ENCODE data around the gene COLGALT1.

Gene COLGALT1

DNA sequence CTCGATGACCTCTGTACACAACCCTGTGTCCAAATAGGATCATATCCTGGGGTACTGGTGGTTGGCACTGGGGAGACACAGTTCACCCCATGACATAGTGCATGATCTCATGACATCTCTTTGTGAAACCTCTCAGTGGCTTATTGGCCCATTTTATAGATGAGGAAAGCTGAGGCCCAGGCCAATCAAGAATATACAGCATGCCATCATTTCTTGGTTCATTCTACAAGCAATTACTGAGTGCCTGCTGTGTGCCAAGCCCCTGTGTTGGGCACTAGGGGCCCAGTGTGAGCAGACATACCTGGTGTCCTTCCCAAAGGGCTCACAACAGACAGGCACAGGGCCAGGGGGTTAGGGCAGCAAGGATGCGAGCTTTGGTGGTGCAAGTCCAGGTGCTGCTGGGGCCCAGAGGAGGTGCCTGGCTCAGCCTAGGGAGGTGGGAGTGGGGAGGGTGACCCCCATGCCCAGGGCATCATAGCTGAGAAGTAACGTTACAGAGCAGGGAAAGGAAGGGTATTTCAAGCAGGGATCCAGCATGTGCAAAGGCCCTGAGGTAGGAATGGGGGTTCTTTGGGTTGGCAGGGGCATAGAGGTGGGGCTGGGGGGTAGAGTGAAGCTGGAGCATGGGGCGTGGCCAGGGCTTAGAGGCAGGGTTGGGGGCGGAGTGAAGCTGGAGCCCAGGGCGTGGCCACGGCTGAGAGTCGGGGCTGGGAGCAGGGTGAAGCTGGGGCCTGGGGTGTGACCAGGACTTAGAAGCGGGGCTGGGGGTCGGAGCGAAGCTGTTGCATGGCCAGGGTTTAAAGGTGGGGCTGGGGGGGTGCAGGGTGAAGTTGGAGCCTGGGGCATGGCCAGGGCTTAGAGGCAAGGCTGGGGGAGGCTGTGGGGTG lies 20.7 kb downstream of the COLGALT1 start:
- TF ChIP-seq, protein P1, sequence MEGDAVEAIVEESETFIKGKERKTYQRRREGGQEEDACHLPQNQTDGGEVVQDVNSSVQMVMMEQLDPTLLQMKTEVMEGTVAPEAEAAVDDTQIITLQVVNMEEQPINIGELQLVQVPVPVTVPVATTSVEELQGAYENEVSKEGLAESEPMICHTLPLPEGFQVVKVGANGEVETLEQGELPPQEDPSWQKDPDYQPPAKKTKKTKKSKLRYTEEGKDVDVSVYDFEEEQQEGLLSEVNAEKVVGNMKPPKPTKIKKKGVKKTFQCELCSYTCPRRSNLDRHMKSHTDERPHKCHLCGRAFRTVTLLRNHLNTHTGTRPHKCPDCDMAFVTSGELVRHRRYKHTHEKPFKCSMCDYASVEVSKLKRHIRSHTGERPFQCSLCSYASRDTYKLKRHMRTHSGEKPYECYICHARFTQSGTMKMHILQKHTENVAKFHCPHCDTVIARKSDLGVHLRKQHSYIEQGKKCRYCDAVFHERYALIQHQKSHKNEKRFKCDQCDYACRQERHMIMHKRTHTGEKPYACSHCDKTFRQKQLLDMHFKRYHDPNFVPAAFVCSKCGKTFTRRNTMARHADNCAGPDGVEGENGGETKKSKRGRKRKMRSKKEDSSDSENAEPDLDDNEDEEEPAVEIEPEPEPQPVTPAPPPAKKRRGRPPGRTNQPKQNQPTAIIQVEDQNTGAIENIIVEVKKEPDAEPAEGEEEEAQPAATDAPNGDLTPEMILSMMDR (IDR thresholded peaks at IDR 0.05; ENCODE audit: control extremely low read depth, extremely low read depth, low read depth, missing control alignments), result no peak
- DNase-seq (ENCODE audit: extremely low spot score), result peak; percentile 6
- ChIA-PET POLR2A (no interaction called here), CTCF (interaction anchor here (0.9 to 6.1 kb wide), 6 partner anchors 30 to 190 kb away, joined by 3 to 58 read pairs (median 4); no protein-coding TSS in a partner anchor)

DNA sequence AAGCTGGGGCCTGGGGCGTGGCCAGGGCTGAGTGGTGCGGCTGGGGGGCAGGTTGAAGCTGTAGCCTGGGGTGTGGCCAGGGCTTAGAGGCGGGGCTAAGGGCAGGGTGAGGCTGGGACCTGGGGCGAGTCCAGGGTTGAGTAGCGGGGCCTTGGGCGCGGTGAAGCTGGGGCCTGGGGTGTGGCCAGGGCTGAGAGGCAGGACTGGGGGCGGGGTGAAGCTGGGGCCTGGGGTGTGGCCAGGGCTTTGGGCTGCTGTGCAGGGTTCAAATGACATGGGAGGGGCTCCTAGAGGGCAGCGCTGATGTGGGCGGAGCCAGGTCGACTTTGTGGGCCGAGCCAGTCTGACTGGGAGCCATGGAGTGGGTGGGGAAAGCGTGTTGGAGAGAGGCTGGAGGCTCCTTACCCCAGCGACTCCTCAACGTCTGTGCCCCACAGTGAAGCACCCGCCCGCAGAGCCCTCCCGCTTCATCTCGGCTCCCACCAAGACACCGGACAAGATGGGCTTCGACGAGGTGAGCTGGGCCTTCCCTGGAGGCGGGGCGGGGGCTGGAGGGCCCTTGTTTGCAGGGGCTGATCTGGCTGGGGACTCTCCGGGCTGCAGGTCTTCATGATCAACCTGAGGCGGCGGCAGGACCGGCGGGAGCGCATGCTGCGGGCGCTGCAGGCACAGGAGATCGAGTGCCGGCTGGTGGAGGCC lies 21.5 kb downstream of the COLGALT1 start:
- DNase-seq (ENCODE audit: extremely low spot score), result peak; percentile 19
- ChIA-PET POLR2A (no interaction called here), CTCF (interaction anchor here (0.9 to 6.1 kb wide), 3 partner anchors 29 to 83 kb away, joined by 3 to 58 read pairs (median 6); no protein-coding TSS in a partner anchor)
- TF ChIP-seq, protein P1 (IDR thresholded peaks at IDR 0.05; ENCODE audit: control extremely low read depth, extremely low read depth, low read depth, missing control alignments), result no peak

DNA sequence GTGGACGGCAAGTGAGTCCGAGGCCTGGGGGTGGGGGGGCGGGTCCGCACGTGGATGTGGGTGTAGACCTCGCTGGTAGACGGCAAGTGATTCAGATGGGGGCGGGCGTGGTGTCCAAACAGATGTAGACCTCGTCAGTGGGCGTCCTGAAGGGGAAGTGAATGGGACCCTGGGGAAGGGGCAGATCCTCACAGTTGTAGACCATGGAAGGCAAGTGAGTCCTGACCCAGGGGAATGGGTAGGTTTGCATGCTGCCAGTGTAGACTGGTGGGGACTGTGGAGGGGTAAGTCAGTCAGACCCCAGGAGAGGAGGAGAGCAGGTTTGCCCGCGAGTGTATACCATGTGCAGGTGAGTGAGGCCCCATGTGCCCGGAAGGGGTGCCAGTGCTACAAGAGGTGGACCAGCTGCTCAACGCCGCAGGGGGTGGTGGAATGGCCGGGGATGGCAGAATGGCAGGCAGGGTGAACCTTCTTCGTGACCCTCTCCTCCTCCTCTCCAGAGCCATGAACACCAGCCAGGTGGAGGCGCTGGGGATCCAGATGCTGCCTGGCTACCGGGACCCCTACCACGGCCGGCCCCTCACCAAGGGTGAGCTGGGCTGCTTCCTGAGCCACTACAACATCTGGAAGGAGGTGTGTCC lies 22.1 kb downstream of the COLGALT1 start:
- CTCF ChIA-PET, result interaction anchor here (6.1 kb wide), 1 partner anchor 81 kb away, joined by 58 read pairs; no protein-coding TSS in a partner anchor
- DNase-seq (ENCODE audit: extremely low spot score), result peak; percentile 10
- POLR2A ChIA-PET, result no interaction called here
- TF ChIP-seq, protein P1 (IDR thresholded peaks at IDR 0.05; ENCODE audit: control extremely low read depth, extremely low read depth, low read depth, missing control alignments), result no peak

DNA sequence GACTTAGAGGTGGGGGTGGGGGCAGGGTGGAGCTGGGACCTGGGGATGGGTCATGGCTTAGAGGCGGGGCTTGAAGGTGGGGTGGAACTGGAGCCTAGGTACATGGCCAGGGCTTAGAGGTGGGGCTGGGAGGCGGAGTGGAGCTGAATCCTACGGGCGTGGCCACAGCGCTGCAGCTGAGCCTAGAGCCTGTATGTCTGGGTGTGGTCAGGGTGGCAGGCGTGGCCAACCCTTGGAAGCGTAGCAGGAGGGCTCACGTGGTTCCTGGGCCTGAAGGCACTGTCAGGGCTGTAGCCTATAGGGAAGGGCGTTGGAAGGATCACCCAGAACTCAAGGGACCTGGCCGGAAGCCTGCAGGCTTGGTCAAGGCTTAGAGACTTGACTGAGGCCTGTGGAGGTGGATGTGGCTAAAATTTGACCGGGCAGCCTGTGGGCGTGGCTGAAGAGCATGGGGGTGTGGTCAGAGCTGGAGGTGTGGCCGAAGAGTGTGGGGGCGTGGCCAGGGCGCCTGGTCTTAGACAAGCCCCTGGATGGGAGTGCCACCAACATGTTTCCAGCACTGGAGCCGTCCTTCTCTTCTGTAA lies 24.3 kb downstream of the COLGALT1 start:
- POLR2A ChIA-PET, result interaction anchor here (0.5 to 0.6 kb wide), 2 partner anchors 55 to 150 kb away, joined by 3 read pairs; no protein-coding TSS in a partner anchor
- CTCF ChIA-PET, result interaction anchor here (0.9 to 3.4 kb wide), 3 partner anchors 26 to 187 kb away, joined by 3 to 16 read pairs (median 4); no protein-coding TSS in a partner anchor
- DNase-seq (ENCODE audit: extremely low spot score), result peak; percentile 83
- TF ChIP-seq, protein P1 (IDR thresholded peaks at IDR 0.05; ENCODE audit: control extremely low read depth, extremely low read depth, low read depth, missing control alignments), result no peak

DNA sequence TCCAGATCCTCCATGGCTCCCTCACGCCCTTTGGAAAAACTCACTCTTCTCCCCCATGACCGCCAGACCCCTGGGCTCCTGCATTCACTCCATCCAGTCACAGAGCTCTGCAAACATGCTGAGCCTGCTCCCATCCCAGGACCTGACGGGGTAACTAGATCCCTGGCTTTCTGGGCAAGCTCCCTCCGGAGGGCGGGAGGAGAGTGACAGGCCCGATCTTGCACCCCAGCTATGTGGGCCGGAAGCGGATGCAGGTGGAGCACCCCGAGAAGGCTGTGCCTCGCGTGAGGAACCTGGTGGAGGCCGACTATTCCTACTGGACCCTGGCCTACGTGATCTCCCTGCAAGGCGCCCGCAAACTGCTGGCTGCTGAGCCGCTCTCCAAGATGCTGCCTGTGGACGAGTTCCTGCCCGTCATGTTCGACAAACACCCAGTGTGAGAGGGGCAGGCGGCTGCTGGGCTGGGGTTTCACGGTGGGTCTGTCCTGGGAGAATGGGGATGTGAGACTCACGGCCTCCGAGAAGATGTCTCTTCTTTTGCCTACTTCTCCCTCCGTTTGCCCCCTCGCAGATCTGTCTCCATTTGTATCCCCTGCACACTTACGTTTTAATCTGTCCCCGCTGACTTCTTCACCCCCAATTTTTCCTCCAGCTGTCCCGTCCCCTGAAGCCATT lies 25.2 kb downstream of the COLGALT1 start:
- TF ChIP-seq, protein P1 (IDR thresholded peaks at IDR 0.05; ENCODE audit: control extremely low read depth, extremely low read depth, low read depth, missing control alignments), result no peak
- ChIA-PET POLR2A (interaction anchor here (0.5 kb wide), 1 partner anchor 150 kb away, joined by 3 read pairs; no protein-coding TSS in a partner anchor), CTCF (interaction anchor here (1.0 to 3.4 kb wide), 2 partner anchors 25 to 186 kb away, joined by 3 to 16 read pairs; no protein-coding TSS in a partner anchor)
- DNase-seq (ENCODE audit: extremely low spot score), result no peak
